GM21515 (cell line): ENCODE results near the gene FKBP5.
"Not testable (repeated sequence)": the region's sequence is repeated elsewhere in the genome, so short reads cannot be mapped to it uniquely, and the experiment has no call there.

Source experiments
- ATAC-seq: cut with Tn5 transposase; IDR thresholded peaks from one replicate; pipeline ENCODE4 v1.9.1; 2021; ENCODE audit not compliant: unreplicated experiment

Gene FKBP5

GRCh38 chr6:35691027-35691824 is 2.5 kb upstream of the FKBP5 start:
- no peak for ATAC-seq

GRCh38 chr6:35690484-35690883 is 1.8 kb upstream of the FKBP5 start:
- ATAC-seq: no peak

- ATAC-seq: not testable (repeated sequence)
Measured at GRCh38 chr6:35690006-35690405, 1.3 kb upstream of the FKBP5 start.

GRCh38 chr6:35687658-35688604 is 784 bp downstream of the FKBP5 start:
- ATAC-seq: peak; percentile 35

- no peak for ATAC-seq
Measured at GRCh38 chr6:35686873-35687555, 1.7 kb downstream of the FKBP5 start.

GRCh38 chr6:35686436-35686835 is 2.3 kb downstream of the FKBP5 start:
- ATAC-seq: no peak

- no peak for ATAC-seq
Measured at GRCh38 chr6:35683267-35683666, 5.4 kb downstream of the FKBP5 start.

GRCh38 chr6:35681298-35681697 is 7.4 kb downstream of the FKBP5 start:
- ATAC-seq: no peak

- ATAC-seq: no peak
Measured at GRCh38 chr6:35679399-35679798, 9.3 kb downstream of the FKBP5 start.

GRCh38 chr6:35678814-35679213 is 9.9 kb downstream of the FKBP5 start:
- no peak for ATAC-seq

GRCh38 chr6:35678021-35678654 is 10.6 kb downstream of the FKBP5 start:
- ATAC-seq: no peak

- no peak for ATAC-seq
Measured at GRCh38 chr6:35677456-35677855, 11.3 kb downstream of the FKBP5 start.

- ATAC-seq: no peak
Measured at GRCh38 chr6:35675871-35676459, 12.8 kb downstream of the FKBP5 start.

GRCh38 chr6:35674594-35674993 is 14.1 kb downstream of the FKBP5 start:
- ATAC-seq: no peak

- no peak for ATAC-seq
Measured at GRCh38 chr6:35673755-35674154, 15.0 kb downstream of the FKBP5 start.

GRCh38 chr6:35673284-35673666 is 15.4 kb downstream of the FKBP5 start:
- not testable (repeated sequence) for ATAC-seq

GRCh38 chr6:35670453-35670852 is 18.3 kb downstream of the FKBP5 start:
- ATAC-seq: not testable (repeated sequence)

- no peak for ATAC-seq
Measured at GRCh38 chr6:35669451-35670045, 19.2 kb downstream of the FKBP5 start.

- ATAC-seq: no peak
Measured at GRCh38 chr6:35668744-35669450, 19.8 kb downstream of the FKBP5 start.
